Osteocyte (in vitro differentiated cells): ENCODE results near the gene BAIAP2. TPM values are rescaled to one million over a fixed set of nuclear protein-coding genes. Genes with fewer than 3 reads are reported as not detected.

ENCODE experiments used
- DNase-seq: peaks from one replicate; pipeline ENCODE4 v3.0.0; 2021; ENCODE audit warnings: mixed read lengths; ENCODE audit not compliant: unreplicated experiment; ENCODE audit errors: extremely low spot score
- H3K27ac Mint-ChIP-seq: one replicate; pipeline ENCODE4 v1.8.0; 2021; ENCODE audit warnings: mild to moderate bottlenecking, mixed read lengths; ENCODE audit not compliant: unreplicated experiment
- H3K27me3 Mint-ChIP-seq: one replicate; pipeline ENCODE4 v1.8.0; 2021; ENCODE audit warnings: mixed read lengths; ENCODE audit not compliant: unreplicated experiment
- H3K36me3 Mint-ChIP-seq: one replicate; pipeline ENCODE4 v1.8.0; 2021; ENCODE audit warnings: mixed read lengths; ENCODE audit not compliant: unreplicated experiment
- H3K4me1 Mint-ChIP-seq: one replicate; pipeline ENCODE4 v1.8.0; 2021; ENCODE audit warnings: mixed read lengths; ENCODE audit not compliant: unreplicated experiment
- H3K4me3 Mint-ChIP-seq: one replicate; pipeline ENCODE4 v1.8.0; 2021; ENCODE audit warnings: mild to moderate bottlenecking, moderate library complexity, mixed read lengths; ENCODE audit not compliant: unreplicated experiment
- H3K9me3 Mint-ChIP-seq: one replicate; pipeline ENCODE4 v1.8.0; 2021; ENCODE audit warnings: mixed read lengths; ENCODE audit not compliant: unreplicated experiment
- CTCF ChIP-seq: fragments of 200-600 bp; sonication (generic); IDR thresholded peaks from 2 replicates; pipeline ENCODE4 v1.5.0; 2021; ENCODE audit warnings: antibody characterized with exemption, mild to moderate bottlenecking, moderate library complexity
- total RNA-seq: library from RNA; stranded (reverse); gene quantifications from 2 replicates; pipeline ENCODE4 v1.2.1, GENCODE V29; 2021

BAIAP2 gene
- total RNA-seq, 1 donor from 2014 or later = 29.0 TPM

- Mint-ChIP-seq H3K27ac (no peak overlapping the region), H3K27me3 (peaks cover 23% of the 10 kb centered on the region), H3K9me3 (no peaks in the 10 kb centered on the region), H3K4me3 (no peak overlapping the region), H3K4me1 (no peaks in the 10 kb centered on the region), H3K36me3 (no peaks in the 10 kb centered on the region)
- no peak for DNase-seq
- TF ChIP-seq CTCF = no peak
Observed at GRCh38 chr17:81154961-81155360, 120.0 kb downstream of the BAIAP2 start.

- Mint-ChIP-seq H3K4me1 (no peaks in the 10 kb centered on the region), H3K4me3 (no peak overlapping the region), H3K36me3 (no peaks in the 10 kb centered on the region), H3K27me3 (peaks cover 9% of the 10 kb centered on the region), H3K27ac (no peak overlapping the region), H3K9me3 (no peaks in the 10 kb centered on the region)
- no peak for DNase-seq
- TF ChIP-seq CTCF = no peak
Observed at GRCh38 chr17:81156866-81157805, 122.2 kb downstream of the BAIAP2 start.

GRCh38 chr17:81157848-81158687, 123.1 kb downstream of the BAIAP2 start:
- peaks cover 8% of the 10 kb centered on the region for H3K27me3 Mint-ChIP-seq
- H3K36me3 Mint-ChIP-seq = no peaks in the 10 kb centered on the region
- no peak overlapping the region for H3K4me3 Mint-ChIP-seq
- no peak overlapping the region for H3K27ac Mint-ChIP-seq
- H3K9me3 Mint-ChIP-seq = no peaks in the 10 kb centered on the region
- H3K4me1 Mint-ChIP-seq = no peaks in the 10 kb centered on the region
- no peak for TF ChIP-seq CTCF
- no peak for DNase-seq

- no peaks in the 10 kb centered on the region for H3K4me1 Mint-ChIP-seq
- no peak overlapping the region for H3K4me3 Mint-ChIP-seq
- no peak for TF ChIP-seq CTCF
- no peak for DNase-seq
- no peaks in the 10 kb centered on the region for H3K36me3 Mint-ChIP-seq
- H3K9me3 Mint-ChIP-seq = no peaks in the 10 kb centered on the region
- H3K27me3 Mint-ChIP-seq = peaks cover 3% of the 10 kb centered on the region
- H3K27ac Mint-ChIP-seq = no peak overlapping the region
Observed at GRCh38 chr17:81158688-81159590, 124.0 kb downstream of the BAIAP2 start.
